CD4-positive, alpha-beta memory T cell (primary cell): Measurements from ENCODE around the gene CCNE1. TPM values are rescaled to one million over a fixed set of nuclear protein-coding genes. Genes with fewer than 3 reads are reported as not detected.
A peak's percentile ranks its signal among the peaks of the same experiment; 100 is the strongest.

ENCODE experiments used
- CTCF ChIA-PET: fragments of 350-600 bp; sonication (Branson Sonifier 250); formaldehyde crosslinking; loops from one replicate; lab custom pipeline; 2021; ENCODE audit warnings: inconsistent platforms; ENCODE audit not compliant: partially characterized antibody; lab: Charles Lee
- POLR2A ChIA-PET: fragments of 350-600 bp; sonication (Branson Sonifier 250); formaldehyde crosslinking; loops from one replicate; lab custom pipeline; 2021; ENCODE audit not compliant: partially characterized antibody; lab: Charles Lee
- DNase-seq, 5 donors: peaks; one replicate each; pipeline versions ENCODE4 v3.0.0 to v3.0.0-alpha.2; 2020 to 2022; ENCODE audit warnings: mixed read lengths in 1 of 5
- H3K27ac ChIP-seq: one replicate; pipeline ENCODE4 v1.7.0; 2013; ENCODE audit warnings: low read depth, low read length
- H3K27me3 ChIP-seq: 2 replicates; pipeline ENCODE4 v1.7.0; 2013; ENCODE audit warnings: mild to moderate bottlenecking, low read length, moderate library complexity; ENCODE audit not compliant: insufficient read depth
- H3K36me3 ChIP-seq: 2 replicates; pipeline ENCODE4 v1.7.0; 2013; ENCODE audit warnings: mild to moderate bottlenecking, low read length, moderate library complexity; ENCODE audit not compliant: insufficient read depth
- H3K4me1 ChIP-seq: 2 replicates; pipeline ENCODE4 v1.7.0; 2013; ENCODE audit warnings: mild to moderate bottlenecking, low read length, moderate library complexity; ENCODE audit not compliant: insufficient read depth
- H3K4me3 ChIP-seq, 2 donors: one replicate each; pipeline ENCODE4 v1.7.0; 2013; ENCODE audit warnings: low read length in 2 of 2, mild to moderate bottlenecking in 1 of 2
- H3K9me3 ChIP-seq, 2 donors: one replicate each; pipeline ENCODE4 v1.7.0; 2013; ENCODE audit warnings: low read length in 2 of 2, control low read depth in 1 of 2; ENCODE audit not compliant: control insufficient read depth in 1 of 2
- H3K27ac Mint-ChIP-seq, 7 donors: one replicate each; pipeline ENCODE4 v1.8.0; 2020 to 2021; ENCODE audit warnings: mixed read lengths in 7 of 7, mild to moderate bottlenecking in 6 of 7, inconsistent platforms in 3 of 7, moderate library complexity in 3 of 7
- H3K27me3 Mint-ChIP-seq, 2 donors: one replicate each; pipeline ENCODE4 v1.8.0; 2020 to 2021; ENCODE audit warnings: mixed read lengths in 2 of 2
- H3K36me3 Mint-ChIP-seq, 2 donors: one replicate each; pipeline ENCODE4 v1.8.0; 2020 to 2021; ENCODE audit warnings: mixed read lengths in 2 of 2, inconsistent platforms in 1 of 2, mild to moderate bottlenecking in 1 of 2
- H3K4me1 Mint-ChIP-seq, 4 donors: one replicate each; pipeline ENCODE4 v1.8.0; 2020 to 2021; ENCODE audit warnings: mixed read lengths in 4 of 4, mild to moderate bottlenecking in 1 of 4
- H3K4me3 Mint-ChIP-seq, 8 donors: one replicate each; pipeline ENCODE4 v1.8.0; 2020 to 2021; ENCODE audit warnings: mixed read lengths in 8 of 8, mild to moderate bottlenecking in 7 of 8, moderate library complexity in 6 of 8, inconsistent platforms in 3 of 8
- H3K9me3 Mint-ChIP-seq, 8 donors: one replicate each; pipeline ENCODE4 v1.8.0; 2020 to 2021; ENCODE audit warnings: mixed read lengths in 8 of 8, mild to moderate bottlenecking in 5 of 8, inconsistent platforms in 3 of 8, moderate library complexity in 1 of 8
- intact Hi-C: fragments of 100-400 bp; cut with micrococcal nuclease; formaldehyde crosslinking; loops from one replicate; pipeline ENCODE4 v1.15.1; 2023
- polyA plus RNA-seq, 2 donors: library from polyadenylated mRNA; unstranded; fragments of 300-500 nt; fragmentation: Illumina TruSeq; gene quantifications; one replicate each; pipeline ENCODE4 v1.2.3, GENCODE V29; 2021
- total RNA-seq, 2 experiments: library from RNA; stranded (reverse); gene quantifications; one replicate each; pipeline ENCODE4 v1.2.3, GENCODE V29; 2021

The CCNE1 gene
- total and polyA plus RNA-seq, 4 experiments from 2014 or later: 0.50 to 3.4 (median 1.9) TPM

GRCh38 chr19:29831041-29831548 lies 19.3 kb downstream of the CCNE1 start:
- Histone ChIP-seq H3K27me3 (no peaks in the 10 kb centered on the region), H3K4me3 (peak overlapping the region in 1 of 2 donors; percentile 17), H3K27ac (peak overlapping the region; percentile 54), H3K9me3 (no peaks in the 10 kb centered on the region), H3K4me1 (peaks cover 29% of the 10 kb centered on the region), H3K36me3 (no peaks in the 10 kb centered on the region)
- peaks cover 17 to 46% (median 29%) of the 10 kb centered on the region in 4 donors for H3K4me1 Mint-ChIP-seq
- no peaks in the 10 kb centered on the region for H3K36me3 Mint-ChIP-seq
- H3K27me3 Mint-ChIP-seq: no peaks in the 10 kb centered on the region
- H3K27ac Mint-ChIP-seq: peak overlapping the region; percentile 83 to 99 (median 96)
- DNase-seq: peak; percentile 73 to 82 (median 81)
- peak overlapping the region; percentile 78 to 88 (median 84) for H3K4me3 Mint-ChIP-seq
- no peaks in the 10 kb centered on the region for H3K9me3 Mint-ChIP-seq
- CTCF ChIA-PET: interaction anchor here (1.0 to 1.2 kb wide), 3 partner anchors 12 to 166 kb away, joined by 3 to 8 read pairs (median 4); partner anchors contain the start of gene PLEKHF1
- POLR2A ChIA-PET: interaction anchor here (0.6 to 6.6 kb wide), 12 partner anchors 10 to 163 kb away, joined by 3 to 69 read pairs (median 5); partner anchors contain the start of genes C19orf12, CCNE1 and URI1
- intact Hi-C loops: loop anchor here (1.0 kb wide), 2 partner anchors 13 to 20 kb away; partner anchors contain the start of gene CCNE1

GRCh38 chr19:29831686-29832085 lies 19.9 kb downstream of the CCNE1 start:
- Histone ChIP-seq H3K9me3 (no peaks in the 10 kb centered on the region), H3K36me3 (no peaks in the 10 kb centered on the region), H3K27me3 (no peaks in the 10 kb centered on the region), H3K4me3 (peak overlapping the region; percentile 16 to 32), H3K4me1 (peaks cover 35% of the 10 kb centered on the region), H3K27ac (peak overlapping the region; percentile 54)
- no peak for DNase-seq
- peak overlapping the region; percentile 78 to 88 (median 84) for H3K4me3 Mint-ChIP-seq
- POLR2A ChIA-PET: interaction anchor here (0.9 to 6.6 kb wide), 13 partner anchors 9 to 226 kb away, joined by 3 to 69 read pairs (median 5); partner anchors contain the start of genes C19orf12, CCNE1, POP4 and URI1
- peaks cover 17 to 50% (median 33%) of the 10 kb centered on the region in 4 donors for H3K4me1 Mint-ChIP-seq
- no peaks in the 10 kb centered on the region for H3K9me3 Mint-ChIP-seq
- intact Hi-C loops: loop anchor here (1.0 kb wide), 2 partner anchors 13 to 20 kb away; partner anchors contain the start of gene CCNE1
- peak overlapping the region; percentile 83 to 99 (median 96) for H3K27ac Mint-ChIP-seq
- no peaks in the 10 kb centered on the region for H3K36me3 Mint-ChIP-seq
- no peaks in the 10 kb centered on the region for H3K27me3 Mint-ChIP-seq
- CTCF ChIA-PET: interaction anchor here (1.0 to 1.2 kb wide), 3 partner anchors 12 to 167 kb away, joined by 3 to 8 read pairs (median 4); partner anchors contain the start of gene PLEKHF1

GRCh38 chr19:29832801-29833200 lies 21.0 kb downstream of the CCNE1 start:
- no peaks in the 10 kb centered on the region for H3K27me3 Mint-ChIP-seq
- H3K9me3 Mint-ChIP-seq: no peaks in the 10 kb centered on the region
- Histone ChIP-seq H3K27ac (no peak overlapping the region), H3K4me3 (no peak overlapping the region), H3K9me3 (no peaks in the 10 kb centered on the region), H3K27me3 (no peaks in the 10 kb centered on the region), H3K36me3 (no peaks in the 10 kb centered on the region), H3K4me1 (peaks cover 46% of the 10 kb centered on the region)
- DNase-seq: no peak
- H3K4me1 Mint-ChIP-seq: peaks cover 23 to 61% (median 42%) of the 10 kb centered on the region in 4 donors
- H3K36me3 Mint-ChIP-seq: no peaks in the 10 kb centered on the region
- CTCF ChIA-PET: no interaction called here
- intact Hi-C loops: no loop called here
- POLR2A ChIA-PET: interaction anchor here (1.5 to 6.6 kb wide), 2 partner anchors 12 to 227 kb away, joined by 5 to 69 read pairs; partner anchors contain the start of gene POP4
- peak overlapping the region in 6 of 7 donors; percentile 51 to 98 (median 72) for H3K27ac Mint-ChIP-seq
- no peak overlapping the region for H3K4me3 Mint-ChIP-seq

GRCh38 chr19:29833614-29834261 lies 21.9 kb downstream of the CCNE1 start:
- Histone ChIP-seq H3K36me3 (no peaks in the 10 kb centered on the region), H3K4me3 (no peak overlapping the region), H3K4me1 (peaks cover 49% of the 10 kb centered on the region), H3K9me3 (no peaks in the 10 kb centered on the region), H3K27me3 (no peaks in the 10 kb centered on the region), H3K27ac (no peak overlapping the region)
- Mint-ChIP-seq H3K27ac (peak overlapping the region; percentile 41 to 83 (median 64)), H3K27me3 (no peaks in the 10 kb centered on the region), H3K9me3 (no peaks in the 10 kb centered on the region), H3K36me3 (no peaks in the 10 kb centered on the region), H3K4me3 (peak overlapping the region in 2 of 8 donors; percentile 43 to 51), H3K4me1 (peaks cover 23 to 64% (median 43%) of the 10 kb centered on the region in 4 donors)
- intact Hi-C loops: no loop called here
- CTCF ChIA-PET: no interaction called here
- POLR2A ChIA-PET: interaction anchor here (6.6 kb wide), 1 partner anchor 11 kb away, joined by 69 read pairs; no protein-coding TSS in a partner anchor
- no peak for DNase-seq

GRCh38 chr19:29834991-29835846 lies 23.4 kb downstream of the CCNE1 start:
- Mint-ChIP-seq H3K27me3 (no peaks in the 10 kb centered on the region), H3K27ac (peak overlapping the region in 3 of 7 donors; percentile 11 to 68 (median 17)), H3K36me3 (no peaks in the 10 kb centered on the region), H3K4me1 (peaks cover 23 to 60% (median 45%) of the 10 kb centered on the region in 4 donors), H3K9me3 (no peaks in the 10 kb centered on the region), H3K4me3 (peak overlapping the region in 1 of 8 donors; percentile 11)
- H3K9me3 ChIP-seq: no peaks in the 10 kb centered on the region
- POLR2A ChIA-PET: interaction anchor here (1.9 kb wide), 1 partner anchor 229 kb away, joined by 4 read pairs; the partner anchor contains the start of gene POP4
- no peaks in the 10 kb centered on the region for H3K27me3 ChIP-seq
- CTCF ChIA-PET: no interaction called here
- H3K4me1 ChIP-seq: peaks cover 46% of the 10 kb centered on the region
- intact Hi-C loops: no loop called here
- DNase-seq: no peak
- H3K4me3 ChIP-seq: no peak overlapping the region
- no peak overlapping the region for H3K27ac ChIP-seq
- no peaks in the 10 kb centered on the region for H3K36me3 ChIP-seq

GRCh38 chr19:29836409-29836825 lies 24.6 kb downstream of the CCNE1 start:
- Mint-ChIP-seq H3K36me3 (no peaks in the 10 kb centered on the region), H3K27me3 (peaks cover 0 to 1% of the 10 kb centered on the region in 2 donors), H3K4me1 (peaks cover 14 to 52% (median 34%) of the 10 kb centered on the region in 4 donors), H3K27ac (peak overlapping the region; percentile 13 to 97 (median 91)), H3K4me3 (peak overlapping the region in 2 of 8 donors; percentile 9 to 32), H3K9me3 (no peaks in the 10 kb centered on the region)
- CTCF ChIA-PET: interaction anchor here (1.2 kb wide), 1 partner anchor 17 kb away, joined by 3 read pairs; no protein-coding TSS in a partner anchor
- H3K36me3 ChIP-seq: no peaks in the 10 kb centered on the region
- POLR2A ChIA-PET: interaction anchor here (1.5 to 3.6 kb wide), 3 partner anchors 8 to 230 kb away, joined by 4 to 13 read pairs (median 6); partner anchors contain the start of genes CCNE1 and POP4
- DNase-seq: no peak
- no peak overlapping the region for H3K4me3 ChIP-seq
- H3K9me3 ChIP-seq: no peaks in the 10 kb centered on the region
- H3K4me1 ChIP-seq: peaks cover 34% of the 10 kb centered on the region
- H3K27me3 ChIP-seq: no peaks in the 10 kb centered on the region
- intact Hi-C loops: no loop called here
- no peak overlapping the region for H3K27ac ChIP-seq
